ENCODE data around the gene SNRNP48. TPM values are rescaled to one million over a fixed set of nuclear protein-coding genes. Genes with fewer than 3 reads are reported as not detected.
A peak's percentile ranks its signal among the peaks of the same experiment; 100 is the strongest.

Gene SNRNP48
- total RNA-seq, 1 experiment from 2014 or later, result 17.6 TPM

DNA sequence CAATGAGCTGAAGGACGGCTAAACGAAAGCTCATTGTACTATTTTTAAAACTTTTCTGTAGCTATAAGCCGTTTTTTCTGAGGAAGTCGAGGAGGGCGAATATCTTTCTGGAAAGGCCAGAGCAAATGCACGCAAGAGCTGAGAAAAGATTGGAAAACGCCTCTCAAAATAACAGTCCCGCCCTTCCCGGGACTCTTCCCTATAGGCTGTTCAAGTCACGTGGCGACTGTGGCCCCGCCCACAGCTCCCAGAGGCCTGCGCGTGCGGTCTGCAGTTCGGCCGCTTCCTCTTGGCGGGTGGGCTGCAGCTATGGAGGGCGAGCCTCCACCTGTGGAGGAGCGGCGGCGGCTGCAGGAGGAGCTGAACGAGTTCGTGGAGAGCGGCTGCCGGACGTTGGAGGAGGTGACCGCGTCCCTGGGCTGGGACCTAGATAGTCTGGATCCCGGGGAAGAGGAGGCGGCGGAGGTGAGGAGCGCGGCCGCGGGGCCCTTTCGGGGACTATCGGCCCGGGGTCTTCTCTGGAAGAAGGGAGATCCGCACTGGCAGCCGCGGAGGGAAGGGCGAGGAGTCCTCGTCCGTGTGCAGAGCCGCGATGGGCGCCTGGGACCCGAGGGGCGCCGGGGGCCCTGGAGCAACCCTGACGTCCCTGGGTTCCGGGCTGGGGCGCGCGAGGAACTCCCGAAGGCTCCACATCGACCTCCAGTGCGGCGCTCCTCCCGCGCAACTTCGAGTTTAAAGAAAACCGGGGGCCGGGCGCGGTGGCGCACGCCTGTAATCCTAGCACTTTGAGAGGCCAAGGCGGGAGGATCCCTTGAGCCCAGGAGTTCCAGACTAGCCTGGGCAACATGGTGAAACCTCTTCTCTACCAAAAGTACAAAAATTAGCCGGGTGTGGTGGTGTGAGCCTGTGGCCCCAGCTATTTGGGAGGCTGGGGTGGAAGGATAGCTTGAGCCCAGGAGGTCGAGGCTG is at the start of gene SNRNP48 (continued):
- TF ChIP-seq, protein P1, sequence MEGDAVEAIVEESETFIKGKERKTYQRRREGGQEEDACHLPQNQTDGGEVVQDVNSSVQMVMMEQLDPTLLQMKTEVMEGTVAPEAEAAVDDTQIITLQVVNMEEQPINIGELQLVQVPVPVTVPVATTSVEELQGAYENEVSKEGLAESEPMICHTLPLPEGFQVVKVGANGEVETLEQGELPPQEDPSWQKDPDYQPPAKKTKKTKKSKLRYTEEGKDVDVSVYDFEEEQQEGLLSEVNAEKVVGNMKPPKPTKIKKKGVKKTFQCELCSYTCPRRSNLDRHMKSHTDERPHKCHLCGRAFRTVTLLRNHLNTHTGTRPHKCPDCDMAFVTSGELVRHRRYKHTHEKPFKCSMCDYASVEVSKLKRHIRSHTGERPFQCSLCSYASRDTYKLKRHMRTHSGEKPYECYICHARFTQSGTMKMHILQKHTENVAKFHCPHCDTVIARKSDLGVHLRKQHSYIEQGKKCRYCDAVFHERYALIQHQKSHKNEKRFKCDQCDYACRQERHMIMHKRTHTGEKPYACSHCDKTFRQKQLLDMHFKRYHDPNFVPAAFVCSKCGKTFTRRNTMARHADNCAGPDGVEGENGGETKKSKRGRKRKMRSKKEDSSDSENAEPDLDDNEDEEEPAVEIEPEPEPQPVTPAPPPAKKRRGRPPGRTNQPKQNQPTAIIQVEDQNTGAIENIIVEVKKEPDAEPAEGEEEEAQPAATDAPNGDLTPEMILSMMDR (IDR thresholded peaks at IDR 0.05), result no peak
- TF ChIP-seq NFYB (CRISPR knock-in tag; conservative IDR thresholded peaks at IDR 0.05; ENCODE audit: low read depth), result peak; percentile 75
- TF ChIP-seq ETV6 (CRISPR knock-in tag; IDR thresholded peaks at IDR 0.05), result peak; percentile 70
- TF ChIP-seq ATF1 (CRISPR knock-in tag; IDR thresholded peaks at IDR 0.05), result 0 out of 2 replicates have a peak, but pooled peaks have one; percentile 56
- TF ChIP-seq KAT7 (CRISPR knock-in tag; IDR thresholded peaks at IDR 0.05; ENCODE audit: borderline replicate concordance), result peak; percentile 34; the same call in 1 of the 2 replicates
- TF ChIP-seq CREB1 (CRISPR knock-in tag; IDR thresholded peaks at IDR 0.05), result 0 out of 2 replicates have a peak, but pooled peaks have one; percentile 22
- TF ChIP-seq, protein P2, sequence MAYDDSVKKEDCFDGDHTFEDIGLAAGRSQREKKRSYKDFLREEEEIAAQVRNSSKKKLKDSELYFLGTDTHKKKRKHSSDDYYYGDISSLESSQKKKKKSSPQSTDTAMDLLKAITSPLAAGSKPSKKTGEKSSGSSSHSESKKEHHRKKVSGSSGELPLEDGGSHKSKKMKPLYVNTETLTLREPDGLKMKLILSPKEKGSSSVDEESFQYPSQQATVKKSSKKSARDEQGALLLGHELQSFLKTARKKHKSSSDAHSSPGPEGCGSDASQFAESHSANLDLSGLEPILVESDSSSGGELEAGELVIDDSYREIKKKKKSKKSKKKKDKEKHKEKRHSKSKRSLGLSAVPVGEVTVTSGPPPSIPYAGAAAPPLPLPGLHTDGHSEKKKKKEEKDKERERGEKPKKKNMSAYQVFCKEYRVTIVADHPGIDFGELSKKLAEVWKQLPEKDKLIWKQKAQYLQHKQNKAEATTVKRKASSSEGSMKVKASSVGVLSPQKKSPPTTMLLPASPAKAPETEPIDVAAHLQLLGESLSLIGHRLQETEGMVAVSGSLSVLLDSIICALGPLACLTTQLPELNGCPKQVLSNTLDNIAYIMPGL (CRISPR knock-in tag; IDR thresholded peaks at IDR 0.05), result peak; percentile 81
- TF ChIP-seq, protein P3, sequence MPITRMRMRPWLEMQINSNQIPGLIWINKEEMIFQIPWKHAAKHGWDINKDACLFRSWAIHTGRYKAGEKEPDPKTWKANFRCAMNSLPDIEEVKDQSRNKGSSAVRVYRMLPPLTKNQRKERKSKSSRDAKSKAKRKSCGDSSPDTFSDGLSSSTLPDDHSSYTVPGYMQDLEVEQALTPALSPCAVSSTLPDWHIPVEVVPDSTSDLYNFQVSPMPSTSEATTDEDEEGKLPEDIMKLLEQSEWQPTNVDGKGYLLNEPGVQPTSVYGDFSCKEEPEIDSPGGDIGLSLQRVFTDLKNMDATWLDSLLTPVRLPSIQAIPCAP (CRISPR knock-in tag; IDR thresholded peaks at IDR 0.05), result 0 out of 2 replicates have a peak, but pooled peaks have one; percentile 51
- TF ChIP-seq NR2C2 (CRISPR knock-in tag; IDR thresholded peaks at IDR 0.05), result no peak
- TF ChIP-seq, protein P4, sequence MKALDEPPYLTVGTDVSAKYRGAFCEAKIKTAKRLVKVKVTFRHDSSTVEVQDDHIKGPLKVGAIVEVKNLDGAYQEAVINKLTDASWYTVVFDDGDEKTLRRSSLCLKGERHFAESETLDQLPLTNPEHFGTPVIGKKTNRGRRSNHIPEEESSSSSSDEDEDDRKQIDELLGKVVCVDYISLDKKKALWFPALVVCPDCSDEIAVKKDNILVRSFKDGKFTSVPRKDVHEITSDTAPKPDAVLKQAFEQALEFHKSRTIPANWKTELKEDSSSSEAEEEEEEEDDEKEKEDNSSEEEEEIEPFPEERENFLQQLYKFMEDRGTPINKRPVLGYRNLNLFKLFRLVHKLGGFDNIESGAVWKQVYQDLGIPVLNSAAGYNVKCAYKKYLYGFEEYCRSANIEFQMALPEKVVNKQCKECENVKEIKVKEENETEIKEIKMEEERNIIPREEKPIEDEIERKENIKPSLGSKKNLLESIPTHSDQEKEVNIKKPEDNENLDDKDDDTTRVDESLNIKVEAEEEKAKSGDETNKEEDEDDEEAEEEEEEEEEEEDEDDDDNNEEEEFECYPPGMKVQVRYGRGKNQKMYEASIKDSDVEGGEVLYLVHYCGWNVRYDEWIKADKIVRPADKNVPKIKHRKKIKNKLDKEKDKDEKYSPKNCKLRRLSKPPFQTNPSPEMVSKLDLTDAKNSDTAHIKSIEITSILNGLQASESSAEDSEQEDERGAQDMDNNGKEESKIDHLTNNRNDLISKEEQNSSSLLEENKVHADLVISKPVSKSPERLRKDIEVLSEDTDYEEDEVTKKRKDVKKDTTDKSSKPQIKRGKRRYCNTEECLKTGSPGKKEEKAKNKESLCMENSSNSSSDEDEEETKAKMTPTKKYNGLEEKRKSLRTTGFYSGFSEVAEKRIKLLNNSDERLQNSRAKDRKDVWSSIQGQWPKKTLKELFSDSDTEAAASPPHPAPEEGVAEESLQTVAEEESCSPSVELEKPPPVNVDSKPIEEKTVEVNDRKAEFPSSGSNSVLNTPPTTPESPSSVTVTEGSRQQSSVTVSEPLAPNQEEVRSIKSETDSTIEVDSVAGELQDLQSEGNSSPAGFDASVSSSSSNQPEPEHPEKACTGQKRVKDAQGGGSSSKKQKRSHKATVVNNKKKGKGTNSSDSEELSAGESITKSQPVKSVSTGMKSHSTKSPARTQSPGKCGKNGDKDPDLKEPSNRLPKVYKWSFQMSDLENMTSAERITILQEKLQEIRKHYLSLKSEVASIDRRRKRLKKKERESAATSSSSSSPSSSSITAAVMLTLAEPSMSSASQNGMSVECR (CRISPR knock-in tag; IDR thresholded peaks at IDR 0.05; ENCODE audit: borderline replicate concordance), result peak; percentile 89; the same call in 1 of the 2 replicates
- TF ChIP-seq, protein P5, sequence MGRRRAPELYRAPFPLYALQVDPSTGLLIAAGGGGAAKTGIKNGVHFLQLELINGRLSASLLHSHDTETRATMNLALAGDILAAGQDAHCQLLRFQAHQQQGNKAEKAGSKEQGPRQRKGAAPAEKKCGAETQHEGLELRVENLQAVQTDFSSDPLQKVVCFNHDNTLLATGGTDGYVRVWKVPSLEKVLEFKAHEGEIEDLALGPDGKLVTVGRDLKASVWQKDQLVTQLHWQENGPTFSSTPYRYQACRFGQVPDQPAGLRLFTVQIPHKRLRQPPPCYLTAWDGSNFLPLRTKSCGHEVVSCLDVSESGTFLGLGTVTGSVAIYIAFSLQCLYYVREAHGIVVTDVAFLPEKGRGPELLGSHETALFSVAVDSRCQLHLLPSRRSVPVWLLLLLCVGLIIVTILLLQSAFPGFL (CRISPR knock-in tag; IDR thresholded peaks at IDR 0.05; ENCODE audit: borderline replicate concordance), result no peak
- TF ChIP-seq, protein P6, sequence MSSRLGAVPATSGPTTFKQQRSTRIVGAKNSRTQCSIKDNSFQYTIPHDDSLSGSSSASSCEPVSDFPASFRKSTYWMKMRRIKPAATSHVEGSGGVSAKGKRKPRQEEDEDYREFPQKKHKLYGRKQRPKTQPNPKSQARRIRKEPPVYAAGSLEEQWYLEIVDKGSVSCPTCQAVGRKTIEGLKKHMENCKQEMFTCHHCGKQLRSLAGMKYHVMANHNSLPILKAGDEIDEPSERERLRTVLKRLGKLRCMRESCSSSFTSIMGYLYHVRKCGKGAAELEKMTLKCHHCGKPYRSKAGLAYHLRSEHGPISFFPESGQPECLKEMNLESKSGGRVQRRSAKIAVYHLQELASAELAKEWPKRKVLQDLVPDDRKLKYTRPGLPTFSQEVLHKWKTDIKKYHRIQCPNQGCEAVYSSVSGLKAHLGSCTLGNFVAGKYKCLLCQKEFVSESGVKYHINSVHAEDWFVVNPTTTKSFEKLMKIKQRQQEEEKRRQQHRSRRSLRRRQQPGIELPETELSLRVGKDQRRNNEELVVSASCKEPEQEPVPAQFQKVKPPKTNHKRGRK (CRISPR knock-in tag; IDR thresholded peaks at IDR 0.05; ENCODE audit: borderline replicate concordance), result no peak
- no peak for TF ChIP-seq PRRX2 (CRISPR knock-in tag; IDR thresholded peaks at IDR 0.05)
- TF ChIP-seq, protein P7, sequence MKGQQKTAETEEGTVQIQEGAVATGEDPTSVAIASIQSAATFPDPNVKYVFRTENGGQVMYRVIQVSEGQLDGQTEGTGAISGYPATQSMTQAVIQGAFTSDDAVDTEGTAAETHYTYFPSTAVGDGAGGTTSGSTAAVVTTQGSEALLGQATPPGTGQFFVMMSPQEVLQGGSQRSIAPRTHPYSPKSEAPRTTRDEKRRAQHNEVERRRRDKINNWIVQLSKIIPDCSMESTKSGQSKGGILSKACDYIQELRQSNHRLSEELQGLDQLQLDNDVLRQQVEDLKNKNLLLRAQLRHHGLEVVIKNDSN (CRISPR knock-in tag; IDR thresholded peaks at IDR 0.05), result peak; percentile 98
- TF ChIP-seq OVOL2 (CRISPR knock-in tag; IDR thresholded peaks at IDR 0.05; ENCODE audit: borderline replicate concordance), result no peak
- TF ChIP-seq NFATC4 (CRISPR knock-in tag; IDR thresholded peaks at IDR 0.05), result no peak
- TF ChIP-seq ZNF232 (CRISPR knock-in tag; IDR thresholded peaks at IDR 0.05), result peak; percentile 6; the same call in 1 of the 2 replicates
- peak; percentile 20; the same call in 1 of the 2 replicates for TF ChIP-seq FOXK1 (CRISPR knock-in tag; IDR thresholded peaks at IDR 0.05)
- TF ChIP-seq, protein P8, sequence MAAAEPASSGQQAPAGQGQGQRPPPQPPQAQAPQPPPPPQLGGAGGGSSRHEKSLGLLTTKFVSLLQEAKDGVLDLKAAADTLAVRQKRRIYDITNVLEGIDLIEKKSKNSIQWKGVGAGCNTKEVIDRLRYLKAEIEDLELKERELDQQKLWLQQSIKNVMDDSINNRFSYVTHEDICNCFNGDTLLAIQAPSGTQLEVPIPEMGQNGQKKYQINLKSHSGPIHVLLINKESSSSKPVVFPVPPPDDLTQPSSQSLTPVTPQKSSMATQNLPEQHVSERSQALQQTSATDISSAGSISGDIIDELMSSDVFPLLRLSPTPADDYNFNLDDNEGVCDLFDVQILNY (CRISPR knock-in tag; IDR thresholded peaks at IDR 0.05), result 0 out of 2 replicates have a peak, but pooled peaks have one; percentile 63
- TF ChIP-seq CREM (CRISPR knock-in tag; IDR thresholded peaks at IDR 0.05), result peak; percentile 75; the same call in 1 of the 2 replicates
- TF ChIP-seq SP1 (CRISPR knock-in tag; conservative IDR thresholded peaks at IDR 0.05), result peak; percentile 93
- TF ChIP-seq, protein P9, sequence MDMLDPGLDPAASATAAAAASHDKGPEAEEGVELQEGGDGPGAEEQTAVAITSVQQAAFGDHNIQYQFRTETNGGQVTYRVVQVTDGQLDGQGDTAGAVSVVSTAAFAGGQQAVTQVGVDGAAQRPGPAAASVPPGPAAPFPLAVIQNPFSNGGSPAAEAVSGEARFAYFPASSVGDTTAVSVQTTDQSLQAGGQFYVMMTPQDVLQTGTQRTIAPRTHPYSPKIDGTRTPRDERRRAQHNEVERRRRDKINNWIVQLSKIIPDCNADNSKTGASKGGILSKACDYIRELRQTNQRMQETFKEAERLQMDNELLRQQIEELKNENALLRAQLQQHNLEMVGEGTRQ (CRISPR knock-in tag; IDR thresholded peaks at IDR 0.05), result peak; percentile 98
- TF ChIP-seq GABPB1 (CRISPR knock-in tag; IDR thresholded peaks at IDR 0.05), result peak; percentile 54; the same call in 1 of the 2 replicates
